Stimulated activated naive B cell treated with anti-CD40 and anti-IgM and Interleukin-4, amounts not matched to agents 10 μg/mL and 1 μg/mL and 100 μg/mL, for 72 hours (primary cell): ENCODE data around the gene VDAC1.

Source experiments
- ATAC-seq, 2 donors: fragments of 150-1000 bp; cut with Tn5 transposase; replicated peaks; 2 replicates each; pipeline ENCODE4 v1.10.0; 2021; ENCODE audit warnings: moderate library complexity in 1 of 2
- DNase-seq: peaks from one replicate; pipeline ENCODE4 v3.0.0; 2021
- H3K27ac Mint-ChIP-seq: one replicate; pipeline ENCODE4 v1.8.0; 2022; ENCODE audit warnings: mild to moderate bottlenecking, mixed read lengths
- H3K27me3 Mint-ChIP-seq, 2 donors: one replicate each; pipeline ENCODE4 v1.8.0; 2022; ENCODE audit warnings: mixed read lengths in 2 of 2
- H3K36me3 Mint-ChIP-seq, 2 donors: one replicate each; pipeline ENCODE4 v1.8.0; 2022; ENCODE audit warnings: mixed read lengths in 2 of 2, mild to moderate bottlenecking in 1 of 2
- H3K4me1 Mint-ChIP-seq, 2 donors: one replicate each; pipeline ENCODE4 v1.8.0; 2022; ENCODE audit warnings: mixed read lengths in 2 of 2, mild to moderate bottlenecking in 1 of 2
- H3K4me3 Mint-ChIP-seq, 2 donors: one replicate each; pipeline ENCODE4 v1.8.0; 2022; ENCODE audit warnings: mild to moderate bottlenecking in 2 of 2, mixed read lengths in 2 of 2, moderate library complexity in 1 of 2
- H3K9me3 Mint-ChIP-seq, 2 donors: one replicate each; pipeline ENCODE4 v1.8.0; 2022; ENCODE audit warnings: mixed read lengths in 2 of 2, mild to moderate bottlenecking in 1 of 2

VDAC1 gene

GRCh38 chr5:133994990-133995333, 9.8 kb downstream of the VDAC1 start:
- H3K4me1 Mint-ChIP-seq, result peaks cover 43 to 65% of the 10 kb centered on the region in 2 donors
- ATAC-seq (no peak), DNase-seq (no peak)
- H3K4me3 Mint-ChIP-seq, result peak overlapping the region; percentile 18 to 26
- peak overlapping the region; percentile 61 for H3K27ac Mint-ChIP-seq
- H3K9me3 Mint-ChIP-seq, result no peaks in the 10 kb centered on the region
- H3K27me3 Mint-ChIP-seq, result no peaks in the 10 kb centered on the region
- H3K36me3 Mint-ChIP-seq, result peaks cover 28 to 40% of the 10 kb centered on the region in 2 donors

- Mint-ChIP-seq H3K27me3 (no peaks in the 10 kb centered on the region), H3K27ac (peak overlapping the region; percentile 61), H3K9me3 (no peaks in the 10 kb centered on the region), H3K4me3 (peak overlapping the region in 1 of 2 donors; percentile 18), H3K36me3 (peaks cover 24 to 35% of the 10 kb centered on the region in 2 donors), H3K4me1 (peaks cover 38 to 59% of the 10 kb centered on the region in 2 donors)
- ATAC-seq, result no peak
- DNase-seq, result no peak
Observed at GRCh38 chr5:133994297-133994989, 10.3 kb downstream of the VDAC1 start.

- Mint-ChIP-seq H3K27me3 (no peaks in the 10 kb centered on the region), H3K36me3 (peaks cover 28 to 36% of the 10 kb centered on the region in 2 donors), H3K27ac (no peak overlapping the region)
Observed at GRCh38 chr5:133993185-133993936, 11.4 kb downstream of the VDAC1 start.

GRCh38 chr5:133992429-133993155, 12.2 kb downstream of the VDAC1 start:
- Mint-ChIP-seq H3K27me3 (no peaks in the 10 kb centered on the region), H3K4me1 (peaks cover 34 to 48% of the 10 kb centered on the region in 2 donors), H3K36me3 (peaks cover 29 to 40% of the 10 kb centered on the region in 2 donors), H3K4me3 (no peak overlapping the region), H3K27ac (no peak overlapping the region), H3K9me3 (no peaks in the 10 kb centered on the region)
- no peak for ATAC-seq
- no peak for DNase-seq

More at GRCh38 chr5:133993185-133993936, 11.4 kb downstream of the VDAC1 start:
- H3K4me3 Mint-ChIP-seq, result no peak overlapping the region
- no peaks in the 10 kb centered on the region for H3K9me3 Mint-ChIP-seq
- no peak for DNase-seq
- ATAC-seq, result no peak
- H3K4me1 Mint-ChIP-seq, result peaks cover 34 to 54% of the 10 kb centered on the region in 2 donors

- Mint-ChIP-seq H3K4me3 (no peak overlapping the region), H3K9me3 (no peaks in the 10 kb centered on the region), H3K4me1 (peaks cover 29 to 50% of the 10 kb centered on the region in 2 donors), H3K27ac (no peak overlapping the region), H3K36me3 (peaks cover 40 to 52% of the 10 kb centered on the region in 2 donors), H3K27me3 (no peaks in the 10 kb centered on the region)
- DNase-seq (no peak), ATAC-seq (no peak)
Observed at GRCh38 chr5:133991171-133991910, 13.4 kb downstream of the VDAC1 start.

- DNase-seq, result no peak
- no peaks in the 10 kb centered on the region for H3K9me3 Mint-ChIP-seq
- H3K4me3 Mint-ChIP-seq, result no peak overlapping the region
- ATAC-seq, result no peak
- H3K36me3 Mint-ChIP-seq, result peaks cover 47 to 60% of the 10 kb centered on the region in 2 donors
- peaks cover 34 to 51% of the 10 kb centered on the region in 2 donors for H3K4me1 Mint-ChIP-seq
- no peaks in the 10 kb centered on the region for H3K27me3 Mint-ChIP-seq
- H3K27ac Mint-ChIP-seq, result no peak overlapping the region
Observed at GRCh38 chr5:133990396-133990795, 14.4 kb downstream of the VDAC1 start.

- H3K4me3 Mint-ChIP-seq, result no peak overlapping the region
- H3K27me3 Mint-ChIP-seq, result no peaks in the 10 kb centered on the region
- DNase-seq, result no peak
- peaks cover 45 to 65% of the 10 kb centered on the region in 2 donors for H3K36me3 Mint-ChIP-seq
- no peaks in the 10 kb centered on the region for H3K9me3 Mint-ChIP-seq
- ATAC-seq, result peak; percentile 53 to 70
- H3K4me1 Mint-ChIP-seq, result peaks cover 16 to 21% of the 10 kb centered on the region in 2 donors
- H3K27ac Mint-ChIP-seq, result peak overlapping the region; percentile 67
Observed at GRCh38 chr5:133985540-133986180, 19.1 kb downstream of the VDAC1 start.

GRCh38 chr5:133983674-133984073, 21.1 kb downstream of the VDAC1 start:
- Mint-ChIP-seq H3K27me3 (no peaks in the 10 kb centered on the region), H3K36me3 (peaks cover 42 to 65% of the 10 kb centered on the region in 2 donors), H3K9me3 (no peaks in the 10 kb centered on the region), H3K4me3 (peak overlapping the region in 1 of 2 donors; percentile 6), H3K27ac (no peak overlapping the region), H3K4me1 (peaks cover 19 to 27% of the 10 kb centered on the region in 2 donors)
- DNase-seq (no peak), ATAC-seq (no peak)

- no peak for ATAC-seq
- Mint-ChIP-seq H3K27me3 (no peaks in the 10 kb centered on the region), H3K36me3 (peaks cover 35 to 61% of the 10 kb centered on the region in 2 donors), H3K9me3 (no peaks in the 10 kb centered on the region), H3K4me3 (no peak overlapping the region), H3K4me1 (peaks cover 33 to 40% of the 10 kb centered on the region in 2 donors), H3K27ac (peak overlapping the region; percentile 9)
- no peak for DNase-seq
Observed at GRCh38 chr5:133981714-133982113, 23.1 kb downstream of the VDAC1 start.

GRCh38 chr5:133980652-133981051, 24.1 kb downstream of the VDAC1 start:
- DNase-seq (no peak), ATAC-seq (no peak)
- Mint-ChIP-seq H3K9me3 (no peaks in the 10 kb centered on the region), H3K27me3 (no peaks in the 10 kb centered on the region), H3K27ac (no peak overlapping the region), H3K4me1 (peaks cover 28 to 41% of the 10 kb centered on the region in 2 donors), H3K36me3 (peaks cover 34 to 57% of the 10 kb centered on the region in 2 donors), H3K4me3 (no peak overlapping the region)

GRCh38 chr5:133978943-133979342, 25.8 kb downstream of the VDAC1 start:
- H3K36me3 Mint-ChIP-seq, result peaks cover 40 to 60% of the 10 kb centered on the region in 2 donors
- H3K27ac Mint-ChIP-seq, result peak overlapping the region; percentile 93
- DNase-seq (no peak), ATAC-seq (no peak)
- H3K27me3 Mint-ChIP-seq, result no peaks in the 10 kb centered on the region
- peaks cover 30 to 46% of the 10 kb centered on the region in 2 donors for H3K4me1 Mint-ChIP-seq
- no peaks in the 10 kb centered on the region for H3K9me3 Mint-ChIP-seq
- H3K4me3 Mint-ChIP-seq, result no peak overlapping the region

GRCh38 chr5:133977858-133978257, 26.9 kb downstream of the VDAC1 start:
- H3K4me1 Mint-ChIP-seq, result peaks cover 30 to 46% of the 10 kb centered on the region in 2 donors
- DNase-seq (no peak), ATAC-seq (peak; percentile 47 to 49)
- H3K27me3 Mint-ChIP-seq, result no peaks in the 10 kb centered on the region
- H3K9me3 Mint-ChIP-seq, result no peaks in the 10 kb centered on the region
- H3K36me3 Mint-ChIP-seq, result peaks cover 35 to 58% of the 10 kb centered on the region in 2 donors
- H3K4me3 Mint-ChIP-seq, result peak overlapping the region; percentile 44 to 55
- peak overlapping the region; percentile 93 for H3K27ac Mint-ChIP-seq

GRCh38 chr5:133977161-133977787, 27.5 kb downstream of the VDAC1 start:
- peaks cover 30 to 54% of the 10 kb centered on the region in 2 donors for H3K36me3 Mint-ChIP-seq
- H3K9me3 Mint-ChIP-seq, result no peaks in the 10 kb centered on the region
- H3K4me3 Mint-ChIP-seq, result peak overlapping the region in 1 of 2 donors; percentile 21
- peak; percentile 90 to 94 for ATAC-seq
- peak; percentile 46 for DNase-seq
- H3K4me1 Mint-ChIP-seq, result peaks cover 30 to 46% of the 10 kb centered on the region in 2 donors
- no peaks in the 10 kb centered on the region for H3K27me3 Mint-ChIP-seq
- H3K27ac Mint-ChIP-seq, result peak overlapping the region; percentile 93
